Thyroid gland (tissue), 4 donors: ENCODE measurements around the gene ADAMTS9.

Source experiments
- POLR2A ChIP-seq, 2 donors: fragments of 450-650 bp; IDR thresholded peaks; one replicate each; pipeline ENCODE4 v1.6.1; 2017; ENCODE audit warnings: antibody characterized with exemption in 2 of 2, mild to moderate bottlenecking in 2 of 2, moderate library complexity in 1 of 2
- TF ChIP-seq, protein P1 (sequence below), 6 experiments: fragments of 200-600 bp in 3 of 6; fragments of 450-650 bp in 3 of 6; sonication (generic) in 3 of 6; IDR thresholded peaks; one replicate each; pipeline ENCODE4 v1.5.1; 2016 to 2019; ENCODE audit warnings: antibody characterized with exemption in 6 of 6, mild to moderate bottlenecking in 2 of 6, inconsistent platforms in 1 of 6, moderate library complexity in 1 of 6

DNA sequence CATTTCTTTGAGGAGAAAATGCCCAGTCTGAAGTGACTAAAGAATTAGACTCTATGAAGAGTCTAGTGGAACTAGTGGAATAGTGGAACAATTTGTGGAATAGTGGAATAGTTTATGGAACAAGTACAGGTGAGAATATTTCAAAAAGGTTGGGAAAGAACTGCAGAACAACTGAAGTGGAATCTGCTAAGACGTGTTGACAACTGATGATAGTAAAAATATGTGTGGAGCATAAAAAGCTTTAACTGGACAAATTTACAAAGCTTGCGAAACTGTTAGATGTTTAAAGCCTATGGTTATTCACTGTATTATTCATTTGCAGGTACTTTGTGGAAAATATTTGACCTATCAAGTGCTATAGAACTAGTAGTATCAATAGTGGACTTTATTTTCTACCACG is 164.5 kb downstream of the ADAMTS9 start:
- TF ChIP-seq, protein P1, sequence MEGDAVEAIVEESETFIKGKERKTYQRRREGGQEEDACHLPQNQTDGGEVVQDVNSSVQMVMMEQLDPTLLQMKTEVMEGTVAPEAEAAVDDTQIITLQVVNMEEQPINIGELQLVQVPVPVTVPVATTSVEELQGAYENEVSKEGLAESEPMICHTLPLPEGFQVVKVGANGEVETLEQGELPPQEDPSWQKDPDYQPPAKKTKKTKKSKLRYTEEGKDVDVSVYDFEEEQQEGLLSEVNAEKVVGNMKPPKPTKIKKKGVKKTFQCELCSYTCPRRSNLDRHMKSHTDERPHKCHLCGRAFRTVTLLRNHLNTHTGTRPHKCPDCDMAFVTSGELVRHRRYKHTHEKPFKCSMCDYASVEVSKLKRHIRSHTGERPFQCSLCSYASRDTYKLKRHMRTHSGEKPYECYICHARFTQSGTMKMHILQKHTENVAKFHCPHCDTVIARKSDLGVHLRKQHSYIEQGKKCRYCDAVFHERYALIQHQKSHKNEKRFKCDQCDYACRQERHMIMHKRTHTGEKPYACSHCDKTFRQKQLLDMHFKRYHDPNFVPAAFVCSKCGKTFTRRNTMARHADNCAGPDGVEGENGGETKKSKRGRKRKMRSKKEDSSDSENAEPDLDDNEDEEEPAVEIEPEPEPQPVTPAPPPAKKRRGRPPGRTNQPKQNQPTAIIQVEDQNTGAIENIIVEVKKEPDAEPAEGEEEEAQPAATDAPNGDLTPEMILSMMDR (IDR thresholded peaks at IDR 0.05), result no peak
- no peak for TF ChIP-seq POLR2A (IDR thresholded peaks at IDR 0.05)
